Activated T-cell treated with anti-CD3 and anti-CD28 coated beads, Interleukin-2, amount 50 U/mL, for 72 hours (primary cell): ENCODE data around the gene MTAP. TPM values are rescaled to one million over a fixed set of nuclear protein-coding genes. Genes with fewer than 3 reads are reported as not detected.

ENCODE experiments used
- ATAC-seq, 2 donors: fragments of 150-1000 bp; cut with Tn5 transposase; replicated peaks in 1 of 2; 2 replicates each; pipeline ENCODE4 v1.10.0; 2021; ENCODE audit warnings: moderate library complexity in 2 of 2, mild to moderate bottlenecking in 1 of 2
- DNase-seq, 2 donors: peaks; one replicate each; pipeline ENCODE4 v3.0.0; 2021 to 2022; ENCODE audit warnings: mixed read lengths in 1 of 2
- H3K27ac Mint-ChIP-seq: one replicate; pipeline ENCODE4 v1.8.0; 2022; ENCODE audit warnings: mild to moderate bottlenecking, moderate library complexity, mixed read lengths
- H3K27me3 Mint-ChIP-seq: one replicate; pipeline ENCODE4 v1.8.0; 2022; ENCODE audit warnings: low read depth, mixed read lengths
- H3K36me3 Mint-ChIP-seq, 2 donors: one replicate each; pipeline ENCODE4 v1.8.0; 2022; ENCODE audit warnings: mixed read lengths in 2 of 2, mild to moderate bottlenecking in 1 of 2; ENCODE audit not compliant: insufficient read depth in 2 of 2
- H3K4me1 Mint-ChIP-seq: one replicate; pipeline ENCODE4 v1.8.0; 2022; ENCODE audit warnings: low read depth, mixed read lengths
- H3K4me3 Mint-ChIP-seq, 2 donors: one replicate each; pipeline ENCODE4 v1.8.0; 2022; ENCODE audit warnings: mild to moderate bottlenecking in 2 of 2, mixed read lengths in 2 of 2, moderate library complexity in 2 of 2
- H3K9me3 Mint-ChIP-seq, 2 donors: one replicate each; pipeline ENCODE4 v1.8.0; 2022; ENCODE audit warnings: mixed read lengths in 2 of 2
- total RNA-seq, 2 donors: library from RNA; stranded (reverse); gene quantifications; one replicate each; pipeline ENCODE4 v1.2.3, GENCODE V29; 2022

MTAP gene
- total RNA-seq, 2 donors from 2014 or later, result 67.1 to 71.3 TPM

- peaks cover 7 to 8% of the 10 kb centered on the region in 2 donors for H3K36me3 Mint-ChIP-seq
- H3K27me3 Mint-ChIP-seq, result peaks cover 99% of the 10 kb centered on the region
- no peak for ATAC-seq
- H3K4me3 Mint-ChIP-seq, result no peak overlapping the region
- H3K4me1 Mint-ChIP-seq, result peaks cover 51% of the 10 kb centered on the region
- DNase-seq, result no peak
- H3K27ac Mint-ChIP-seq, result no peak overlapping the region
- H3K9me3 Mint-ChIP-seq, result no peaks in the 10 kb centered on the region
These were observed 169.9 kb downstream of the MTAP start for GRCh38 chr9:21972361-21972760.

DNA sequence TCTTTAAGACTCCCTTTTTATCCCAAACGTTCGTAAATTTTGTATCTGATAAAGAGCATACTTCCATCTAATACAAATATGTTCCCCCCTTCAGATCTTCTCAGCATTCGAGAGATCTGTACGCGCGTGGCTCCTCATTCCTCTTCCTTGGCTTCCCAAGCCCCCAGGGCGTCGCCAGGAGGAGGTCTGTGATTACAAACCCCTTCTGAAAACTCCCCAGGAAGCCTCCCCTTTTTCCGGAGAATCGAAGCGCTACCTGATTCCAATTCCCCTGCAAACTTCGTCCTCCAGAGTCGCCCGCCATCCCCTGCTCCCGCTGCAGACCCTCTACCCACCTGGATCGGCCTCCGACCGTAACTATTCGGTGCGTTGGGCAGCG is 171.9 kb downstream of the MTAP start:
- no peaks in the 10 kb centered on the region for H3K9me3 Mint-ChIP-seq
- H3K27ac Mint-ChIP-seq, result peak overlapping the region; percentile 54
- H3K36me3 Mint-ChIP-seq, result peaks cover 0 to 2% of the 10 kb centered on the region in 2 donors
- peak overlapping the region; percentile 90 to 92 for H3K4me3 Mint-ChIP-seq
- DNase-seq (no peak), ATAC-seq (no peak)
- peaks cover 96% of the 10 kb centered on the region for H3K27me3 Mint-ChIP-seq
- peaks cover 40% of the 10 kb centered on the region for H3K4me1 Mint-ChIP-seq

GRCh38 chr9:21974722-21975409 is 172.4 kb downstream of the MTAP start:
- peaks cover 40% of the 10 kb centered on the region for H3K4me1 Mint-ChIP-seq
- no peak overlapping the region for H3K27ac Mint-ChIP-seq
- no peaks in the 10 kb centered on the region for H3K9me3 Mint-ChIP-seq
- H3K36me3 Mint-ChIP-seq, result peaks cover 0 to 1% of the 10 kb centered on the region in 2 donors
- H3K27me3 Mint-ChIP-seq, result peaks cover 96% of the 10 kb centered on the region
- DNase-seq (peak; percentile 44 to 45), ATAC-seq (peak; percentile 79)
- peak overlapping the region; percentile 90 to 92 for H3K4me3 Mint-ChIP-seq

- DNase-seq (no peak), ATAC-seq (no peak)
- Mint-ChIP-seq H3K27me3 (peaks cover 87% of the 10 kb centered on the region), H3K9me3 (no peaks in the 10 kb centered on the region), H3K36me3 (no peaks in the 10 kb centered on the region), H3K4me3 (peak overlapping the region; percentile 9 to 90), H3K4me1 (peaks cover 31% of the 10 kb centered on the region), H3K27ac (no peak overlapping the region)
These were observed 174.0 kb downstream of the MTAP start for GRCh38 chr9:21976334-21976875.

- peaks cover 79% of the 10 kb centered on the region for H3K27me3 Mint-ChIP-seq
- peaks cover 8% of the 10 kb centered on the region for H3K4me1 Mint-ChIP-seq
- no peaks in the 10 kb centered on the region for H3K9me3 Mint-ChIP-seq
- no peak overlapping the region for H3K27ac Mint-ChIP-seq
- DNase-seq, result no peak
- ATAC-seq, result no peak
- no peaks in the 10 kb centered on the region for H3K36me3 Mint-ChIP-seq
- no peak overlapping the region for H3K4me3 Mint-ChIP-seq
These were observed 180.0 kb downstream of the MTAP start for GRCh38 chr9:21982391-21982790.

DNA sequence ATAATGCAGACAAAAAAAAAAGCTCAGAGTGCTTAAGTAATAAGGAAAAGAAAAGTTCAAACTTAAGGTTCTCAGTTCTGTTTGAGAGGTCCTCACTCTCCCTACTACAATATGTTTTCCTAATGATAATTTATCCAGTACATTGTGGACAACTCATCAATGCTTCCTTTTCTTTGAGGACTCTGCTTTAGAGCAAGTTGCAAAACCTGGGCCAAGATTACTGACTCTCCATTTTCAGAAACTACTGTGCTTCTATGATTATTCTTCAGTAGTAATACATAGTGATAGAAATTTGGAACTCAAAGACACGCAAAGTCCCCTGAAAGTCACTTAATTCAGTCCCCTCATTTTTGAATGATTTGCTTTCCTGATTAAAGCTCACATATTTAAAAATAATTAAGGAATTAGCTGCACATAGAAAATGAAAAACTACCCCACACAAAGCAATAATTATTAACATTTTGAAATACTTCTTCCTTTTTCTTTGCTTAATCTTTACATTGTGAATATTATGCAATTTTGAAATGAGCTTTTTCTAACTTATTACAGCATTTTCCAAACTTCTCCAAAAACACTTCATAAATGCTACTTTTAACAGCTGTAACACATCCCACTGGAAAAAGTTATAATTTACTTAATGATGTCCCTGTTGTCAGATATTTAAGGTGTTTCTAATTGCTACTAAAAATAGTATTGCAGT is 180.6 kb downstream of the MTAP start:
- DNase-seq, result no peak
- ATAC-seq, result no peak
- no peak overlapping the region for H3K27ac Mint-ChIP-seq
- no peaks in the 10 kb centered on the region for H3K9me3 Mint-ChIP-seq
- peaks cover 8% of the 10 kb centered on the region for H3K4me1 Mint-ChIP-seq
- no peak overlapping the region for H3K4me3 Mint-ChIP-seq
- H3K36me3 Mint-ChIP-seq, result no peaks in the 10 kb centered on the region
- H3K27me3 Mint-ChIP-seq, result peaks cover 80% of the 10 kb centered on the region

GRCh38 chr9:21983561-21983935 is 181.1 kb downstream of the MTAP start:
- peaks cover 81% of the 10 kb centered on the region for H3K27me3 Mint-ChIP-seq
- H3K9me3 Mint-ChIP-seq, result no peaks in the 10 kb centered on the region
- H3K4me1 Mint-ChIP-seq, result peaks cover 10% of the 10 kb centered on the region
- H3K36me3 Mint-ChIP-seq, result no peaks in the 10 kb centered on the region
- no peak overlapping the region for H3K27ac Mint-ChIP-seq
- DNase-seq (no peak), ATAC-seq (no peak)
- no peak overlapping the region for H3K4me3 Mint-ChIP-seq

- Mint-ChIP-seq H3K27me3 (peaks cover 81% of the 10 kb centered on the region), H3K36me3 (no peaks in the 10 kb centered on the region), H3K27ac (no peak overlapping the region), H3K9me3 (no peaks in the 10 kb centered on the region), H3K4me3 (no peak overlapping the region), H3K4me1 (peaks cover 10% of the 10 kb centered on the region)
- DNase-seq (no peak), ATAC-seq (no peak)
These were observed 181.7 kb downstream of the MTAP start for GRCh38 chr9:21984101-21984500.

DNA sequence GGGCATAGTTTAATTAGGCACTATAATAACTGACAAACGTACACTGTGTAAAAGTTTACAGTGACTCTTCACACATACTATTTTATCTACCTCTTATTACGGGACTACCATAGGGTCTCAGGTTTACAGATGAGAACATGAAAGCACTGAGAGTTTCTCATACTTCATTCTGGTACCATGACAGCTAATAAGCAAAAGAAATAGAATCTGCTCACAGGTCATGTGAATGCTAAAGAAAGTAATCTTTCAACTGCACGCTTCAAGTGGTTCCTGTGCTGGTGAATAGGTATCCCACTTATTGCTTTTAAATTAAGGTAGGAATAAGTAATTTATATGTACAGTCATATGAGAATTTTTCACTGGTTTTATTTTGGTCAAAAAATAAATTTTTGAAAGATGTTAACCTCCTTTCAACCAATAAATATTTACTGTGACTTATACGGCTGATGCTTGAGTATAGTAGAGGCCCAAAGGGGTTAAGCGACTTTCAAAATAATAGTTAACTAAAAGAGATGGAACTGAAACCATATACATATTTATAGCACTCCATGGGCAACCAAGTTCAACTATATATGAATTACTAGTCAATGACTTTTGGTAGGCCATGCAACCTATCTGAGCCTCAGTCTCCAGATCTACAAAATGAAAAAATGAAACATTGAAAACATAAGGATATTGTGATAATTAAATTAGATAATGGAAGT is 183.7 kb downstream of the MTAP start:
- H3K27ac Mint-ChIP-seq, result no peak overlapping the region
- no peaks in the 10 kb centered on the region for H3K9me3 Mint-ChIP-seq
- ATAC-seq (no peak), DNase-seq (no peak)
- no peak overlapping the region for H3K4me3 Mint-ChIP-seq
- peaks cover 12% of the 10 kb centered on the region for H3K4me1 Mint-ChIP-seq
- H3K36me3 Mint-ChIP-seq, result no peaks in the 10 kb centered on the region
- peaks cover 90% of the 10 kb centered on the region for H3K27me3 Mint-ChIP-seq

Other genes starting within 250 kb of the MTAP start
- 1 to 10 TPM; 2.8 to 5.0 TPM for gene CDKN2A, start 191.8 kb downstream of the MTAP start, total RNA-seq
- 1 to 10 TPM in 1 of 2 donors, under 1 TPM in 1; 0.70 to 1.0 TPM for gene CDKN2B-AS1, start 192.2 kb downstream of the MTAP start, total RNA-seq
- gene CDKN2B, start 206.7 kb downstream of the MTAP start, total RNA-seq, result 1 to 10 TPM in 1 of 2 donors, not detected in 1; 1.3 TPM